HCT116 (cell line): ENCODE measurements around the gene THAP3. TPM values are rescaled to one million over a fixed set of nuclear protein-coding genes. Genes with fewer than 3 reads are reported as not detected.
A peak's percentile ranks its signal among the peaks of the same experiment; 100 is the strongest.

ENCODE experiments used
- ATAC-seq: fragments of 200-7000 bp; cut with Tn5 transposase; 2 replicates; pipeline ENCODE4 v1.9.1; 2020; ENCODE audit warnings: mild to moderate bottlenecking, moderate library complexity
- BruUV-seq: library from RNA; stranded (reverse); fragments of 400-500 nt; replicated peaks from 2 replicates; lab custom pipeline; 2021; lab: Mats Ljungman, UMichigan
- CTCF ChIA-PET: fragments of 300-600 bp; sonication (Branson Sonifier 250); formaldehyde crosslinking; loops from one replicate; lab custom pipeline; 2021; ENCODE audit warnings: antibody characterized with exemption; lab: Charles Lee
- POLR2A ChIA-PET: fragments of 300-600, 350-600 bp; sonication (Branson Sonifier 250); formaldehyde crosslinking; loops from one replicate; lab custom pipeline; 2021; ENCODE audit warnings: antibody characterized with exemption; lab: Charles Lee
- RAD21 ChIA-PET, 2 experiments: fragments of 300-600 bp; sonication (Branson Sonifier 250); formaldehyde crosslinking; loops; one replicate each; lab custom pipeline; 2023; ENCODE audit warnings: low total read pairs in 2 of 2; ENCODE audit not compliant: uncharacterized antibody in 2 of 2, unreplicated experiment in 2 of 2, low non-redundant PET in 1 of 2; lab: Charles Lee
- DNase-seq: peaks from one replicate; pipeline ENCODE4 v3.0.0-alpha.2; 2010; ENCODE audit warnings: low read depth, low spot score
- H2AFZ ChIP-seq: fragments of 200-600 bp; shearing (Covaris generic), sonication (generic); 2 replicates; pipeline ENCODE4 v1.6.1; 2017; ENCODE audit warnings: low read depth, mixed run types, mixed read lengths, antibody characterized with exemption, low read length; ENCODE audit not compliant: poor library complexity, severe bottlenecking
- H3K27ac ChIP-seq: 2 replicates; pipeline ENCODE4 v1.5.1; 2012; ENCODE audit warnings: low read depth, low read length
- H3K27me3 ChIP-seq: fragments of 200-600 bp; sonication (generic); 2 replicates; pipeline ENCODE4 v1.6.1; 2016; ENCODE audit warnings: mixed run types, low read length, mixed read lengths; ENCODE audit not compliant: insufficient read depth
- H3K36me3 ChIP-seq, 2 experiments: fragments of 200-500 bp in 1 of 2; fragments of 200-600 bp in 1 of 2; sonication (Bioruptor generic) in 1 of 2; sonication (generic) in 1 of 2; 2 replicates each; pipeline versions ENCODE4 v1.5.1 to v1.6.1; 2014 to 2016; ENCODE audit warnings: low read length in 2 of 2, inconsistent platforms in 1 of 2, mixed read lengths in 1 of 2, mixed run types in 1 of 2; ENCODE audit not compliant: insufficient read depth in 2 of 2, control insufficient read depth in 1 of 2
- H3K4me1 ChIP-seq, 2 experiments: fragments of 200-600 bp in 1 of 2; sonication (generic) in 1 of 2; 2 replicates each; pipeline versions ENCODE4 v1.5.1 to v1.6.1; 2012 to 2017; ENCODE audit warnings: low read length in 2 of 2, inconsistent platforms in 1 of 2, mild to moderate bottlenecking in 1 of 2, mixed read lengths in 1 of 2, mixed run types in 1 of 2, moderate library complexity in 1 of 2; ENCODE audit not compliant: insufficient read depth in 2 of 2, control insufficient read depth in 1 of 2
- H3K4me2 ChIP-seq: fragments of 200-600 bp; sonication (generic); 2 replicates; pipeline ENCODE4 v1.6.1; 2017; ENCODE audit warnings: mixed run types, low read length, mixed read lengths
- H3K4me3 ChIP-seq, 2 experiments: fragments of 200-600 bp in 1 of 2; sonication (generic) in 1 of 2; replicated peaks in 1 of 2; 2 replicates each; pipeline ENCODE4 v1.5.1; 2011 to 2016; ENCODE audit warnings: low read length in 2 of 2, control low read depth in 1 of 2, low read depth in 1 of 2, mild to moderate bottlenecking in 1 of 2, mixed read lengths in 1 of 2, mixed run types in 1 of 2
- H3K79me2 ChIP-seq: fragments of 200-600 bp; sonication (generic); 2 replicates; pipeline ENCODE4 v1.6.1; 2017; ENCODE audit warnings: mild to moderate bottlenecking, mixed run types, low read length, moderate library complexity, mixed read lengths; ENCODE audit not compliant: insufficient read depth
- H3K9ac ChIP-seq: fragments of 200-600 bp; sonication (generic); 2 replicates; pipeline ENCODE4 v1.6.1; 2016; ENCODE audit warnings: low read length, mixed read lengths
- H3K9me2 ChIP-seq: fragments of 200-600 bp; sonication (generic), shearing (Covaris generic); 2 replicates; pipeline ENCODE4 v1.6.1; 2017; ENCODE audit warnings: mixed run types, mild to moderate bottlenecking, moderate library complexity; ENCODE audit not compliant: insufficient read depth
- H3K9me3 ChIP-seq, 2 experiments: fragments of 200-500 bp in 1 of 2; fragments of 200-600 bp in 1 of 2; sonication (Bioruptor generic) in 1 of 2; sonication (generic) in 1 of 2; 2 replicates each; pipeline ENCODE4 v1.6.1; 2014 to 2017; ENCODE audit warnings: low read length in 2 of 2, mixed read lengths in 2 of 2, inconsistent platforms in 1 of 2, low read depth in 1 of 2, mild to moderate bottlenecking in 1 of 2, mixed run types in 1 of 2, moderate library complexity in 1 of 2; ENCODE audit not compliant: control insufficient read depth in 1 of 2, insufficient read depth in 1 of 2
- H4K20me1 ChIP-seq: fragments of 200-600 bp; sonication (generic), shearing (Covaris generic); 2 replicates; pipeline ENCODE4 v1.6.1; 2017; ENCODE audit warnings: mixed run types, mild to moderate bottlenecking, moderate library complexity; ENCODE audit not compliant: insufficient read depth
- CBX3 ChIP-seq: IDR thresholded peaks from 2 replicates; pipeline ENCODE4 v1.6.1; 2012; ENCODE audit warnings: low read depth
- EGR1 ChIP-seq: IDR thresholded peaks from 2 replicates; pipeline ENCODE4 v1.6.1; 2012; ENCODE audit warnings: low read depth
- FOSL1 ChIP-seq: IDR thresholded peaks from 2 replicates; pipeline ENCODE4 v1.6.1; 2012; ENCODE audit warnings: low read depth
- JUND ChIP-seq: IDR thresholded peaks from 2 replicates; pipeline ENCODE4 v1.6.1; 2012
- POLR2A ChIP-seq: IDR thresholded peaks from 2 replicates; pipeline ENCODE4 v1.7.0; 2011; ENCODE audit warnings: borderline replicate concordance; ENCODE audit not compliant: insufficient read depth, insufficient read length; ENCODE audit errors: extremely low read depth
- POLR2AphosphoS5 ChIP-seq: IDR thresholded peaks from 2 replicates; pipeline ENCODE4 v1.6.1; 2011; ENCODE audit warnings: mild to moderate bottlenecking, low read depth, low read length, moderate library complexity
- RAD21 ChIP-seq: IDR thresholded peaks from 2 replicates; pipeline ENCODE4 v1.6.1; 2012; ENCODE audit warnings: low read depth, mild to moderate bottlenecking
- SRF ChIP-seq: IDR thresholded peaks from 2 replicates; pipeline ENCODE4 v1.6.1; 2012; ENCODE audit warnings: low read depth
- TCF7L2 ChIP-seq: IDR thresholded peaks from 2 replicates; pipeline ENCODE4 v1.7.0; 2011; ENCODE audit warnings: borderline replicate concordance, inconsistent platforms; ENCODE audit not compliant: insufficient read depth, insufficient read length; ENCODE audit errors: extremely low read depth
- ZNF274 ChIP-seq: fragments of 200-500 bp; sonication (Bioruptor generic); IDR thresholded peaks from 2 replicates; pipeline ENCODE4 v1.6.1; 2014; ENCODE audit warnings: mild to moderate bottlenecking, low read depth, low read length, inconsistent platforms
- intact Hi-C: fragments of 100-400 bp; cut with micrococcal nuclease; formaldehyde crosslinking; loops from 2 replicates; pipeline ENCODE4 v1.10.0; 2022
- total RNA-seq: library from RNA; stranded (reverse); gene quantifications from one replicate; pipeline ENCODE4 v1.2.1, GENCODE V29; 2021; ENCODE audit not compliant: unreplicated experiment
- TF ChIP-seq, protein P1 (sequence below): IDR thresholded peaks from 2 replicates; pipeline ENCODE4 v1.6.1; 2011; ENCODE audit warnings: mild to moderate bottlenecking, low read length, moderate library complexity; ENCODE audit not compliant: insufficient replicate concordance; ENCODE audit errors: extremely low read depth
- TF ChIP-seq, protein P2 (sequence below): IDR thresholded peaks from 2 replicates; pipeline ENCODE4 v1.6.1; 2012
- TF ChIP-seq, protein P3 (sequence below): IDR thresholded peaks from 2 replicates; pipeline ENCODE4 v1.6.1; 2012
- TF ChIP-seq, protein P4 (sequence below), 3 experiments: fragments of 200-600 bp in 1 of 3; sonication (generic) in 1 of 3; IDR thresholded peaks in 2 of 3; conservative IDR thresholded peaks in 1 of 3; 2 replicates each; pipeline ENCODE4 v1.5.1; 2012 to 2017; ENCODE audit warnings: low read depth in 2 of 3, low read length in 2 of 3, antibody characterized with exemption in 1 of 3, borderline replicate concordance in 1 of 3, control low read depth in 1 of 3, mild to moderate bottlenecking in 1 of 3, mixed read lengths in 1 of 3, mixed run types in 1 of 3, moderate library complexity in 1 of 3; ENCODE audit not compliant: insufficient read depth in 1 of 3

The THAP3 gene
- total RNA-seq, 1 experiment from 2014 or later = 23.1 TPM

DNA sequence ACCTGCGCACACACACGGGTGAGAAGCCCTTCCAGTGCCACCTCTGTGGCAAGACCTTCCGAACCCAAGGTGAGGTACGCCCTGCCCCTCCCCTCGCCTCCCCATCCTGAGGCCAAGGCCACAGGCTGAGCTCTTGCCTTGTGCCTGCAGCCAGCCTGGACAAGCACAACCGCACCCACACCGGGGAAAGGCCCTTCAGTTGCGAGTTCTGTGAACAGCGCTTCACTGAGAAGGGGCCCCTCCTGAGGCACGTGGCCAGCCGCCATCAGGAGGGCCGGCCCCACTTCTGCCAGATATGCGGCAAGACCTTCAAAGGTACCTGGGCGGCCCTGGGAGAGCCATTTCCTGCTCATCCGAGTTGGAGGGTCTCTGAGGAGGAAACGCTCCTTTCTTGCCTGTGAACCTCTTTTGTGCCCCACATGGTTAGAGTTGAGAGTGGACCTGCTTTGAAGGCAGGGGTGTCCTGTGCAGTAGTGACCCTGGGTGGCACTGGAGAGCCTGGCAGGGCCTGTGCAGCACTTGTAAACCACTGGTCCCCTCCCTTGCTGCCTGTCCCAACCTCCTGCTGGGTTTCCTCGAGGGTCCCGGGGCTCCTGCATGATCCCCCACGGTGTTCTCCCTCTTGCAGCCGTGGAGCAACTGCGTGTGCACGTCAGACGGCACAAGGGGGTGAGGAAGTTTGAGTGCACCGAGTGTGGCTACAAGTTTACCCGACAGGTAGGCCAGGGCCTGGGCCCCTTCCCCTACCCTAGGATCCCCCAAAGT lies 36.4 kb upstream of the THAP3 start:
- Histone ChIP-seq H3K9me3 (no peaks in the 10 kb centered on the region), H3K9me2 (no peaks in the 10 kb centered on the region), H3K27ac (no peak overlapping the region), H3K4me1 (no peaks in the 10 kb centered on the region), H3K9ac (no peak overlapping the region), H3K4me2 (no peak overlapping the region), H3K4me3 (no peak overlapping the region), H2AFZ (no peak overlapping the region), H4K20me1 (no peaks in the 10 kb centered on the region), H3K36me3 (peaks cover 9 to 29% of the 10 kb centered on the region in 2 experiments; a peak in 3 of 4 replicates), H3K27me3 (no peaks in the 10 kb centered on the region), H3K79me2 (peaks cover 13% of the 10 kb centered on the region; the same call in 1 of the 2 replicates)
- ChIA-PET RAD21 (no interaction called here), POLR2A (no interaction called here), CTCF (no interaction called here)
- no TSS peak for BruUV-seq
- no peak for DNase-seq
- ATAC-seq = no peak
- TF ChIP-seq POLR2AphosphoS5 = peak; percentile 0; the same call in 1 of the 2 replicates
- TF ChIP-seq RAD21 = no peak
- intact Hi-C loops = no loop called here

DNA sequence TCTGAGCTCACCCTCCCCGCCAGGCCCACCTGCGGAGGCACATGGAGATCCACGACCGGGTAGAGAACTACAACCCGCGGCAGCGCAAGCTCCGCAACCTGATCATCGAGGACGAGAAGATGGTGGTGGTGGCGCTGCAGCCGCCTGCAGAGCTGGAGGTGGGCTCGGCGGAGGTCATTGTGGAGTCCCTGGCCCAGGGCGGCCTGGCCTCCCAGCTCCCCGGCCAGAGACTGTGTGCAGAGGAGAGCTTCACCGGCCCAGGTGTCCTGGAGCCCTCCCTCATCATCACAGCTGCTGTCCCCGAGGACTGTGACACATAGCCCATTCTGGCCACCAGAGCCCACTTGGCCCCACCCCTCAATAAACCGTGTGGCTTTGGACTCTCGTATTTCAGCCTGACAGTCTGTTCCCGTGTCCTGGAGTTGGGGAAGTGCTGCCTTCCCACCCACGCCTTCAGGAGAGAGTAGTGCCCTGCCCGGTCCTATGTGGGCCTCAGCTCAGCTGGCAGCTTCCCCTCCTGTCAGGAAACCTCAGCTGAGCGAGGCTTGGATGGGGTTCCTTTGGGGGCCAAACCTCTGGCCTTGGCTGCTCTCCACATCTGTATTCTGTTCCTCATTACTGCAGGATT lies 35.7 kb upstream of the THAP3 start:
- Histone ChIP-seq H3K4me2 (no peak overlapping the region), H3K27ac (no peak overlapping the region), H3K4me3 (no peak overlapping the region), H3K79me2 (peaks cover 19% of the 10 kb centered on the region; the same call in 1 of the 2 replicates), H3K36me3 (peaks cover 9 to 36% of the 10 kb centered on the region in 2 experiments; a peak in 3 of 4 replicates), H3K9ac (no peak overlapping the region), H3K27me3 (no peaks in the 10 kb centered on the region), H4K20me1 (no peaks in the 10 kb centered on the region), H3K9me2 (no peaks in the 10 kb centered on the region), H3K4me1 (no peaks in the 10 kb centered on the region), H3K9me3 (no peaks in the 10 kb centered on the region), H2AFZ (no peak overlapping the region)
- POLR2A ChIA-PET = interaction anchor here (1.1 kb wide), 1 partner anchor 9 kb away, joined by 3 read pairs; the partner anchor contains the start of gene ZBTB48
- CTCF ChIA-PET = no interaction called here
- no peak for DNase-seq
- peak; percentile 10; the same call in 1 of the 2 replicates for ATAC-seq
- intact Hi-C loops = no loop called here
- RAD21 ChIA-PET = no interaction called here
- no TSS peak for BruUV-seq
- TF ChIP-seq, protein P1, sequence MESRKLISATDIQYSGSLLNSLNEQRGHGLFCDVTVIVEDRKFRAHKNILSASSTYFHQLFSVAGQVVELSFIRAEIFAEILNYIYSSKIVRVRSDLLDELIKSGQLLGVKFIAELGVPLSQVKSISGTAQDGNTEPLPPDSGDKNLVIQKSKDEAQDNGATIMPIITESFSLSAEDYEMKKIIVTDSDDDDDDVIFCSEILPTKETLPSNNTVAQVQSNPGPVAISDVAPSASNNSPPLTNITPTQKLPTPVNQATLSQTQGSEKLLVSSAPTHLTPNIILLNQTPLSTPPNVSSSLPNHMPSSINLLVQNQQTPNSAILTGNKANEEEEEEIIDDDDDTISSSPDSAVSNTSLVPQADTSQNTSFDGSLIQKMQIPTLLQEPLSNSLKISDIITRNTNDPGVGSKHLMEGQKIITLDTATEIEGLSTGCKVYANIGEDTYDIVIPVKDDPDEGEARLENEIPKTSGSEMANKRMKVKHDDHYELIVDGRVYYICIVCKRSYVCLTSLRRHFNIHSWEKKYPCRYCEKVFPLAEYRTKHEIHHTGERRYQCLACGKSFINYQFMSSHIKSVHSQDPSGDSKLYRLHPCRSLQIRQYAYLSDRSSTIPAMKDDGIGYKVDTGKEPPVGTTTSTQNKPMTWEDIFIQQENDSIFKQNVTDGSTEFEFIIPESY = no peak
- TF ChIP-seq, protein P2, sequence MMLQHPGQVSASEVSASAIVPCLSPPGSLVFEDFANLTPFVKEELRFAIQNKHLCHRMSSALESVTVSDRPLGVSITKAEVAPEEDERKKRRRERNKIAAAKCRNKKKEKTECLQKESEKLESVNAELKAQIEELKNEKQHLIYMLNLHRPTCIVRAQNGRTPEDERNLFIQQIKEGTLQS = no peak
- TF ChIP-seq, protein P3, sequence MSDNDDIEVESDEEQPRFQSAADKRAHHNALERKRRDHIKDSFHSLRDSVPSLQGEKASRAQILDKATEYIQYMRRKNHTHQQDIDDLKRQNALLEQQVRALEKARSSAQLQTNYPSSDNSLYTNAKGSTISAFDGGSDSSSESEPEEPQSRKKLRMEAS = no peak
- TF ChIP-seq SRF (no peak), CBX3 (no peak), FOSL1 (no peak), TCF7L2 (no peak), EGR1 (no peak), ZNF274 (no peak), POLR2A (no peak), POLR2AphosphoS5 (no peak; the same call in 1 of the 2 replicates), JUND (no peak)
- TF ChIP-seq, protein P4, sequence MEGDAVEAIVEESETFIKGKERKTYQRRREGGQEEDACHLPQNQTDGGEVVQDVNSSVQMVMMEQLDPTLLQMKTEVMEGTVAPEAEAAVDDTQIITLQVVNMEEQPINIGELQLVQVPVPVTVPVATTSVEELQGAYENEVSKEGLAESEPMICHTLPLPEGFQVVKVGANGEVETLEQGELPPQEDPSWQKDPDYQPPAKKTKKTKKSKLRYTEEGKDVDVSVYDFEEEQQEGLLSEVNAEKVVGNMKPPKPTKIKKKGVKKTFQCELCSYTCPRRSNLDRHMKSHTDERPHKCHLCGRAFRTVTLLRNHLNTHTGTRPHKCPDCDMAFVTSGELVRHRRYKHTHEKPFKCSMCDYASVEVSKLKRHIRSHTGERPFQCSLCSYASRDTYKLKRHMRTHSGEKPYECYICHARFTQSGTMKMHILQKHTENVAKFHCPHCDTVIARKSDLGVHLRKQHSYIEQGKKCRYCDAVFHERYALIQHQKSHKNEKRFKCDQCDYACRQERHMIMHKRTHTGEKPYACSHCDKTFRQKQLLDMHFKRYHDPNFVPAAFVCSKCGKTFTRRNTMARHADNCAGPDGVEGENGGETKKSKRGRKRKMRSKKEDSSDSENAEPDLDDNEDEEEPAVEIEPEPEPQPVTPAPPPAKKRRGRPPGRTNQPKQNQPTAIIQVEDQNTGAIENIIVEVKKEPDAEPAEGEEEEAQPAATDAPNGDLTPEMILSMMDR (IDR thresholded peaks at IDR 0.05 in 2 of 3, conservative IDR thresholded peaks at IDR 0.05 in 1 of 3; ENCODE audit: borderline replicate concordance in 1 of 3, insufficient read depth in 1 of 3, low read depth in 2 of 3, low read length in 2 of 3) = no peak
